ENCODE data around the gene MORN3.
"Not testable (repeated sequence)": the region's sequence is repeated elsewhere in the genome, so short reads cannot be mapped to it uniquely, and the experiment has no call there.

The MORN3 gene

GRCh38 chr12:121637231-121637914, 32.1 kb downstream of the MORN3 start:
- DNase-seq = no peak

GRCh38 chr12:121634836-121635235, 34.6 kb downstream of the MORN3 start:
- no peak for DNase-seq

GRCh38 chr12:121633833-121634196, 35.6 kb downstream of the MORN3 start:
- DNase-seq = not testable (repeated sequence)

GRCh38 chr12:121632069-121632970, 37.1 kb downstream of the MORN3 start:
- no peak for DNase-seq

GRCh38 chr12:121630791-121631355, 38.6 kb downstream of the MORN3 start:
- DNase-seq = no peak

- peak; percentile 19 for DNase-seq
Measured at GRCh38 chr12:121628536-121628935, 40.9 kb downstream of the MORN3 start.

- no peak for DNase-seq
Measured at GRCh38 chr12:121628037-121628436, 41.4 kb downstream of the MORN3 start.

GRCh38 chr12:121626853-121627640, 42.4 kb downstream of the MORN3 start:
- peak; percentile 66 for DNase-seq

- peak; percentile 94 for DNase-seq
Measured at GRCh38 chr12:121626087-121626852, 43.2 kb downstream of the MORN3 start, which contains the start of gene ORAI1. TSS of gene ORAI1 (plus strand) at chr12:121626530.

GRCh38 chr12:121620333-121620891, 49.0 kb downstream of the MORN3 start:
- no peak for DNase-seq

- no peak for DNase-seq
Measured at GRCh38 chr12:121618659-121619233, 50.7 kb downstream of the MORN3 start.

- DNase-seq = no peak
Measured at GRCh38 chr12:121614872-121615467, 54.5 kb downstream of the MORN3 start.

GRCh38 chr12:121613462-121613861, 56.0 kb downstream of the MORN3 start:
- no peak for DNase-seq

GRCh38 chr12:121611306-121611705, 58.1 kb downstream of the MORN3 start:
- no peak for DNase-seq

GRCh38 chr12:121610239-121611149, 59.0 kb downstream of the MORN3 start:
- DNase-seq = peak; percentile 36

GRCh38 chr12:121608301-121608700, 61.2 kb downstream of the MORN3 start:
- no peak for DNase-seq

GRCh38 chr12:121603581-121603980, 65.9 kb downstream of the MORN3 start:
- DNase-seq = no peak

GRCh38 chr12:121602766-121603165, 66.7 kb downstream of the MORN3 start:
- no peak for DNase-seq

- DNase-seq = no peak
Measured at GRCh38 chr12:121600702-121601336, 68.6 kb downstream of the MORN3 start.

Data from HCEC 1CT (cell line).